Ramos (cell line): ENCODE results near the gene TNNI3K.

ENCODE experiments used
- in situ Hi-C: fragments of 300-500 bp; cut with MboI; formaldehyde crosslinking; loops from one replicate; pipeline ENCODE4 v1.14.3; 2022; ENCODE audit warnings: low sequenced_read_pairs; ENCODE audit not compliant: unreplicated experiment

Gene TNNI3K

GRCh38 chr1:74481607-74482006 is 246.4 kb downstream of the TNNI3K start:
- in situ Hi-C loops = no loop called here

GRCh38 chr1:74485622-74486021 is 250.4 kb downstream of the TNNI3K start:
- in situ Hi-C loops = no loop called here

GRCh38 chr1:74486036-74486435 is 250.8 kb downstream of the TNNI3K start:
- in situ Hi-C loops = no loop called here

GRCh38 chr1:74496669-74497068 is 261.5 kb downstream of the TNNI3K start:
- in situ Hi-C loops = no loop called here

- in situ Hi-C loops = no loop called here
These were observed 263.7 kb downstream of the TNNI3K start for GRCh38 chr1:74498901-74499300.

GRCh38 chr1:74502432-74502831 is 267.2 kb downstream of the TNNI3K start:
- in situ Hi-C loops = no loop called here

GRCh38 chr1:74502858-74503257 is 267.7 kb downstream of the TNNI3K start:
- in situ Hi-C loops = no loop called here

- in situ Hi-C loops = no loop called here
These were observed 269.1 kb downstream of the TNNI3K start for GRCh38 chr1:74504125-74504932.

GRCh38 chr1:74504933-74505512 is 269.8 kb downstream of the TNNI3K start:
- in situ Hi-C loops = no loop called here

- in situ Hi-C loops = no loop called here
These were observed 270.9 kb downstream of the TNNI3K start for GRCh38 chr1:74505928-74506710.

GRCh38 chr1:74508449-74508848 is 273.3 kb downstream of the TNNI3K start:
- in situ Hi-C loops = no loop called here

- in situ Hi-C loops = no loop called here
These were observed 277.2 kb downstream of the TNNI3K start, which contains the start of gene LRRC53 for GRCh38 chr1:74512170-74512915. Gene LRRC53, minus strand, starts transcription at chr1:74512611. Its CDS starts 29,262 bp downstream, at chr1:74483349.

- in situ Hi-C loops = no loop called here
These were observed 278.5 kb downstream of the TNNI3K start for GRCh38 chr1:74513411-74514300.

GRCh38 chr1:74517599-74518051 is 282.4 kb downstream of the TNNI3K start:
- in situ Hi-C loops = no loop called here

GRCh38 chr1:74522148-74522547 is 287.0 kb downstream of the TNNI3K start:
- in situ Hi-C loops = no loop called here

- in situ Hi-C loops = no loop called here
These were observed 288.8 kb downstream of the TNNI3K start for GRCh38 chr1:74523873-74524480.

- in situ Hi-C loops = no loop called here
These were observed 291.5 kb downstream of the TNNI3K start for GRCh38 chr1:74526708-74527107.

GRCh38 chr1:74528123-74528522 is 292.9 kb downstream of the TNNI3K start:
- in situ Hi-C loops = no loop called here

- in situ Hi-C loops = no loop called here
These were observed 295.7 kb downstream of the TNNI3K start for GRCh38 chr1:74530892-74531291.
